Thyroid gland (tissue), 4 donors: ENCODE results near the gene ATXN7L1. TPM values are rescaled to one million over a fixed set of nuclear protein-coding genes. Genes with fewer than 3 reads are reported as not detected.

Source experiments
- DNase-seq, 2 donors: peaks; one replicate each; pipeline ENCODE4 v3.0.0-alpha.2; 2019
- H3K27ac ChIP-seq, 3 donors: fragments of 200-600 bp; sonication (generic); 1 replicate in 2 of 3; 2 replicates in 1 of 3; pipeline ENCODE4 v1.5.1; 2016 to 2019; ENCODE audit warnings: mild to moderate bottlenecking in 1 of 3, moderate library complexity in 1 of 3
- H3K27me3 ChIP-seq: fragments of 200-600 bp; sonication (generic); one replicate; pipeline ENCODE4 v1.5.1; 2019
- H3K36me3 ChIP-seq, 2 donors: fragments of 200-600 bp; sonication (generic); one replicate each; pipeline ENCODE4 v1.5.1; 2016 to 2019
- H3K4me1 ChIP-seq, 2 donors: fragments of 200-600 bp; sonication (generic); one replicate each; pipeline ENCODE4 v1.5.1; 2017 to 2019
- H3K4me3 ChIP-seq, 3 donors: fragments of 200-600 bp; sonication (generic); replicated peaks in 1 of 3; 1 replicate in 2 of 3; 2 replicates in 1 of 3; pipeline ENCODE4 v1.5.1; 2016; ENCODE audit warnings: mild to moderate bottlenecking in 1 of 3
- H3K9me3 ChIP-seq: fragments of 200-600 bp; sonication (generic); one replicate; pipeline ENCODE4 v1.5.1; 2017
- POLR2A ChIP-seq, 2 donors: fragments of 450-650 bp; IDR thresholded peaks; one replicate each; pipeline ENCODE4 v1.6.1; 2017; ENCODE audit warnings: antibody characterized with exemption in 2 of 2, mild to moderate bottlenecking in 2 of 2, moderate library complexity in 1 of 2
- WGBS, 2 donors: methylation state at CpG; one replicate each; pipeline ENCODE4 v1.1.5; 2017; 5-methylcytosine and 5-hydroxymethylcytosine counted together
- intact Hi-C: fragments of 100-400 bp; cut with DNase I; formaldehyde crosslinking; loops from one replicate; pipeline ENCODE4 v1.15.1; 2023
- total RNA-seq, 4 donors: library from RNA; depleted of rRNA; stranded (reverse); fragments of >200 nt; gene quantifications; one replicate each; pipeline ENCODE4 v1.2.3, GENCODE V29; 2016
- TF ChIP-seq, protein P1 (sequence below), 6 experiments: fragments of 200-600 bp in 3 of 6; fragments of 450-650 bp in 3 of 6; sonication (generic) in 3 of 6; IDR thresholded peaks; one replicate each; pipeline ENCODE4 v1.5.1; 2016 to 2019; ENCODE audit warnings: antibody characterized with exemption in 6 of 6, mild to moderate bottlenecking in 2 of 6, inconsistent platforms in 1 of 6, moderate library complexity in 1 of 6

The ATXN7L1 gene
- total RNA-seq, 4 donors from 2014 or later = 21.8 to 24.4 (median 22.8) TPM

DNA sequence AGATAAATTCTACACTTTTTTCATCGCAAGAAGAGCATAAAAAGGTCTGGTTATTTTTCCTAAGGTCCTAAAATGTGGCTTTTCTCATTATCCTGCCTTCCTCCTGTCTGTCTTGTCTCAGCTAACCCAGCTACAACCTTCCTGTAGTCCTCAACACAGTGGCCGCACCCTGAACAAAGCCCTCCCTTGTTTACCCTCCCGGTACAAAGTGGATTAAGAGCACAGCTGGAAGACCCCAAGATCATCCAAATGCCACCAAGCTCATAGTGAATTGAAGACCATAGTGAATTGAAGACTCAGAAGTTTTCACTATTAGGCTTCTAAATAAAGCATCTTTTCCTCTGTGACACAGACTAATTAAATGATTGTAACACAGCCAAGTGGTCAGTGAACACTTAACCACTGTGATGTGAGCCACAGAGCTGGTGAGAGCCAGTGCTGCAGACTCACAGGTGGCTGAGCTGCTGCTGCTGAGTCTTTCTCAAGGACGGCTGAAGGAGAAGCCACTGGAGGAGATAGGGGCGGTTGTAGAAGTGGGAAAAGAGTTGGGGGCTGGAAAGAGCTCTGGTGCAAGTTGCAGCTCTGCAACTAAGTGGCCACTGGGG lies 123.6 kb downstream of the ATXN7L1 start:
- peak; percentile 10 to 13 for DNase-seq
- H3K4me1 ChIP-seq = peaks cover 10% of the 10 kb centered on the region in 2 donors
- no peaks in the 10 kb centered on the region for H3K9me3 ChIP-seq
- no peaks in the 10 kb centered on the region for H3K27me3 ChIP-seq
- H3K27ac ChIP-seq = no peak overlapping the region
- TF ChIP-seq, protein P1, sequence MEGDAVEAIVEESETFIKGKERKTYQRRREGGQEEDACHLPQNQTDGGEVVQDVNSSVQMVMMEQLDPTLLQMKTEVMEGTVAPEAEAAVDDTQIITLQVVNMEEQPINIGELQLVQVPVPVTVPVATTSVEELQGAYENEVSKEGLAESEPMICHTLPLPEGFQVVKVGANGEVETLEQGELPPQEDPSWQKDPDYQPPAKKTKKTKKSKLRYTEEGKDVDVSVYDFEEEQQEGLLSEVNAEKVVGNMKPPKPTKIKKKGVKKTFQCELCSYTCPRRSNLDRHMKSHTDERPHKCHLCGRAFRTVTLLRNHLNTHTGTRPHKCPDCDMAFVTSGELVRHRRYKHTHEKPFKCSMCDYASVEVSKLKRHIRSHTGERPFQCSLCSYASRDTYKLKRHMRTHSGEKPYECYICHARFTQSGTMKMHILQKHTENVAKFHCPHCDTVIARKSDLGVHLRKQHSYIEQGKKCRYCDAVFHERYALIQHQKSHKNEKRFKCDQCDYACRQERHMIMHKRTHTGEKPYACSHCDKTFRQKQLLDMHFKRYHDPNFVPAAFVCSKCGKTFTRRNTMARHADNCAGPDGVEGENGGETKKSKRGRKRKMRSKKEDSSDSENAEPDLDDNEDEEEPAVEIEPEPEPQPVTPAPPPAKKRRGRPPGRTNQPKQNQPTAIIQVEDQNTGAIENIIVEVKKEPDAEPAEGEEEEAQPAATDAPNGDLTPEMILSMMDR (IDR thresholded peaks at IDR 0.05) = no peak
- TF ChIP-seq POLR2A (IDR thresholded peaks at IDR 0.05) = no peak
- no peaks in the 10 kb centered on the region for H3K36me3 ChIP-seq
- WGBS, 2 donors = 85 to 88% methylated on average over 5 of the region's 5 CpGs
- H3K4me3 ChIP-seq = no peak overlapping the region
- intact Hi-C loops = no loop called here

- H3K27ac ChIP-seq = no peak overlapping the region
- 93 to 100% methylated on average over 3 of the region's 3 CpGs for WGBS, 2 donors
- intact Hi-C loops = no loop called here
- peaks cover 10% of the 10 kb centered on the region in 2 donors for H3K4me1 ChIP-seq
- TF ChIP-seq POLR2A (IDR thresholded peaks at IDR 0.05) = no peak
- TF ChIP-seq, protein P1 (IDR thresholded peaks at IDR 0.05) = no peak
- H3K27me3 ChIP-seq = no peaks in the 10 kb centered on the region
- H3K9me3 ChIP-seq = no peaks in the 10 kb centered on the region
- no peaks in the 10 kb centered on the region for H3K36me3 ChIP-seq
- no peak overlapping the region for H3K4me3 ChIP-seq
- no peak for DNase-seq
These were observed 125.3 kb downstream of the ATXN7L1 start for GRCh38 chr7:105751054-105751453.

- H3K36me3 ChIP-seq = no peaks in the 10 kb centered on the region
- no peak overlapping the region for H3K4me3 ChIP-seq
- TF ChIP-seq, protein P1 (IDR thresholded peaks at IDR 0.05) = peak in 4 of 6 experiments; percentile 30 to 49 (median 46)
- no peak for TF ChIP-seq POLR2A (IDR thresholded peaks at IDR 0.05)
- intact Hi-C loops = loop anchor here (10.0 kb wide), 1 partner anchor 94 kb away; no protein-coding TSS in a partner anchor
- DNase-seq = peak; percentile 48 to 58
- peak overlapping the region in 2 of 3 donors; percentile 63 to 79 for H3K27ac ChIP-seq
- peaks cover 10% of the 10 kb centered on the region in 2 donors for H3K4me1 ChIP-seq
- WGBS, 2 donors = 34 to 46% methylated on average over 4 of the region's 4 CpGs
- H3K27me3 ChIP-seq = no peaks in the 10 kb centered on the region
- H3K9me3 ChIP-seq = no peaks in the 10 kb centered on the region
These were observed 127.7 kb downstream of the ATXN7L1 start for GRCh38 chr7:105748701-105749100.

GRCh38 chr7:105745681-105746330 lies 130.6 kb downstream of the ATXN7L1 start:
- H3K36me3 ChIP-seq = no peaks in the 10 kb centered on the region
- no peak overlapping the region for H3K4me3 ChIP-seq
- no peak for DNase-seq
- peaks cover 10% of the 10 kb centered on the region in 2 donors for H3K4me1 ChIP-seq
- no peaks in the 10 kb centered on the region for H3K27me3 ChIP-seq
- WGBS, 2 donors = 89 to 91% methylated on average over 7 of the region's 7 CpGs
- H3K27ac ChIP-seq = no peak overlapping the region
- intact Hi-C loops = loop anchor here (10.0 kb wide), 1 partner anchor 91 kb away; no protein-coding TSS in a partner anchor
- no peaks in the 10 kb centered on the region for H3K9me3 ChIP-seq
- no peak for TF ChIP-seq POLR2A (IDR thresholded peaks at IDR 0.05)
- TF ChIP-seq, protein P1 (IDR thresholded peaks at IDR 0.05) = no peak

- no peak overlapping the region for H3K4me3 ChIP-seq
- intact Hi-C loops = loop anchor here (10.0 kb wide), 1 partner anchor 89 kb away; no protein-coding TSS in a partner anchor
- H3K4me1 ChIP-seq = peaks cover 10% of the 10 kb centered on the region in 2 donors
- TF ChIP-seq POLR2A (IDR thresholded peaks at IDR 0.05) = no peak
- TF ChIP-seq, protein P1 (IDR thresholded peaks at IDR 0.05) = no peak
- 90 to 91% methylated on average over 1 of the region's 1 CpG for WGBS, 2 donors
- DNase-seq = no peak
- H3K36me3 ChIP-seq = no peaks in the 10 kb centered on the region
- H3K27ac ChIP-seq = no peak overlapping the region
- H3K9me3 ChIP-seq = no peaks in the 10 kb centered on the region
- no peaks in the 10 kb centered on the region for H3K27me3 ChIP-seq
These were observed 132.1 kb downstream of the ATXN7L1 start for GRCh38 chr7:105744258-105744657.
